Activated CD4-positive, alpha-beta T cell treated with anti-CD3 and anti-CD28 coated beads for 24 hours (primary cell): Measurements from ENCODE around the gene WDR1.

Source experiments
- DNase-seq, 2 donors: peaks; one replicate each; pipeline ENCODE4 v3.0.0-alpha.2; 2020; ENCODE audit warnings: low read depth in 2 of 2

WDR1 gene

DNA sequence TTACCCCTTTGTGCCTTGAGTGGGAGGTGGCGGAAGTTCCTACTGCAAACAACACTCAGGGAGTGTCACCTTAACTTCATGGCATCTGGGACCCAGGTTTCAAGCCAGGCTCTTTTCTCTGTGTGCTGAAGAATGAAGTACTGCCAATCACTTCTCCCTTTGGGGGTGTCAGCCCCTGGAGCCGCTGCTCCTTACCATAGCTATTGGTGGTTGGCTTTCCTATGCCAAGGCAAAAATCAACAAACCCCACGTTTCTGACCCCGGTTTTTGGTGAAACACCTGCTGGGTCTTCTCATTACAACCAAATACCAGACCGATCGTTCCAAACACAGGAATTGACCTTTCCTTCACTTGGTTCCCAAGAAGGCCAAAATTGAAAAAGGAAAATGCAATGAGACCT lies 75.6 kb downstream of the WDR1 start:
- no peak for DNase-seq

DNA sequence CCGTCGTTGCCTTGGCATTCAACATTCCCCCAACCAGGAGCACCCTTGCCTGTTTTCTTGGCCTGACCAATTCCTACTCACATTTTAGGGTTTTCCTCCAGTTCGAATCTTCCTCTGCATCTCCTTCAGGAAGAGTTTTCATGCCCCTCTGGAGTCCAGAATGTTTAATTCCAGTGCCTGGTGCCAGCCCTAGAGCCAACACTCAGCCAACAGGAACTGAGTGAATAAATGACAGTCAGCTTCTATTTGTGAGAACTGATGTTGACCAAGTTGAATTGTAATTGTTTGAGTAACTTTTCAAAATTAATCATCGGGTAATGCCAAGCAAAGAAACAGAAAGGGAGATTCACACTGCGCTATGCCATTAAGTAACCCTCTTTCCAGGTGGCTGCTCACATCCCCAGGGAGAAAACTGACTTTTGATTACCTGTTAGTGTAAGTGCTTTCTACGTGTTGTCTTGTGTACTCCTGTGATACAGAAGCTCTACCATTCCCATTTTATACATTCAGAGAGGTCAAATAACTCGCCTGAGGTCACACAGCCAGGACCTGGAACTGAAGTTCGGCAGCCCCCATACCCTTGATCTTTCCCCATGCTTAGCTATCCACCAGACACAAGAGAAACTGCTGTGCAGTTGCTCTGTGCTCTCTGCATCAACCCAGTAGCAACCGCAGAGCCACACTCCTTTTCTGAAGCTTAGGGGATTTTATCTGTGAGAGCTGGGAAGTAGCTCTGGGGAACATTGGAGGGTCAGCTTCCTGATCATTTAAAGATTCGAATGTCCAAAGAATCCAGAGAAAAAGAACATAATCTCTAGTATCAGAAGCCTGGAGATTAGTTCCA lies 76.3 kb downstream of the WDR1 start:
- DNase-seq: no peak

DNA sequence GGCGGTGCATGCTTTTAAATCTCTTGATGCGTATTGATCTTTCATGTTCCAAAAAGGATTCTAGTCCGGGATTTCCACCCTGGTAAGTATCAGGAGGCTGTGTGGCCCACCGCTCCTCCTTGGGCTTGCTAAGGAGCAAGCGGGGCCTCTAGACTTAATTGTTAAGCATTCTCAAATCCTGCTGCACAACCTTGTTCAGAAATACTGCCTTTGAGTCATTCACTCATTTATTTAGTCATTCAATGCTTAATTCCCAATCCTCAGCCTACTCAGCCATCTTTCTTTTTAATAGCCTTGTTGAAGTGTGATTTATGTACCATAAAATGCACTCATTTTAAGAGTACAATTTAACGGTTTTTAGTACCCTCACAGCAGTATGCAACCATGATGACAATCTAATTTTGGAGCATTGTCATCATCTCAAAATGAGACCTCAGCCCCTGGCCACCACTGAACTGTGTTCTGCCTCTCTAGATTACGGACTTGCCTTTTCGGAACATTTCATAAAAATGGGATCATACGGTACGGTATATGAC lies 79.7 kb downstream of the WDR1 start:
- DNase-seq: no peak

DNA sequence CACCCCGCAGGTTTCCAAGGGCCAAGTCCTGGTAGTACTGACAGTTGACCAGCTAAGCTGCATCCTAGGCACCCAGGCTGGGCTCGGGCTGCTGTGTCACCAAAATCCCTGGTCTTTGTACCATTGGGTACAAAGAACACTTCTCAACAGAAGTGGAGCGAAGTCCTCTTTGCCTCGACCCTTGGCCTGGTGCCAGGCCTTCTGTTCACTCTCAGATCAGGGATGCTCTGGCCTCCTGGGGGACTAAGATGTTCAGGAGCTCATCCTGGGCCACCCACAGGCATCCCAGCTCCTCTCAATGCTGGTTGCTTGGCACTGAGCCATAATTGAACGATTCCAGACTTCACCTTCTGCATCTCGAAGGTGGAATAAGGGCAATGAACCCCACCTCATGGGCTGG lies 81.5 kb downstream of the WDR1 start:
- DNase-seq: no peak

DNA sequence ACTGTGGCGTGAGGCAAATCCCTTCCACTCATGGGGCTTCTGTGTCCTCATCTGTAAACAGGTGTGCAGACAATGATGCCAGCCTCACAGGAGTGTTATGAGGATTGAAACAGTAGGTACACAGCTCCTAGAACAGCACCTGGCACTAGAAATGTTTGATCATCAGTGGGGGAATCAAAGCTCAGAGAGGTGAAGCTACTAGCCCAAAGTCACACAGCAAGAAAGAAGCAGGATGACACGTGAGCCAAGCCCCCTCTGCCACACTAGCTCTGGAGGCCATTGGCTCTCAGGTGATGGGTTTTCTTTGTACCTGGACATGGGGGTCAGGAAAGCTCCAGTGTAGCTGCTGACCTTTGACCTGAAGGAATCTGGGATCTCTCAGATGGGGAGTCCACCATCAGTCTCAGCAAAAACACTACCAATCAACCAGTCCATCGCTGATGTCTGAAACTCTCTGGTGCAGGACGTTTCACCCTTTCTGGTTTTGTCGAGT lies 81.9 kb downstream of the WDR1 start:
- no peak for DNase-seq

DNA sequence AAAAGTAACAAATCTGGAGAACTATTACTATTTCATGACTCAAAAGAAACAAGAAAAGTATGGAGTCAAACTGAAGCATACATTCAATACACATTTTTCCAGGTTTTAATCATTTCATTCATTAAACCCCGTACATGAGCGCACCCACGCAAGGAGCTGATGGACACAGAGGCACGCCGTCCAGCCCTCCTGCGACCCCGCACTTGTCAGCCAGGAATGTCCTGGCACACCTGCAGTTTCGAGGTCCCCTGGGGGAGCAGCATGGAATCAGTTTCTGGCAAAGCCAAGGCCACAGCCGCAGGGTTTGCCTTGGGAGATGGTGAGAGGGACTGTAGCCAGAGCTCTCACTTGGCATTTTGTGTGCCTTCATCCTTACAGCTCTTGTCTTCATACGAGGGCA lies 82.5 kb downstream of the WDR1 start:
- DNase-seq: no peak

DNA sequence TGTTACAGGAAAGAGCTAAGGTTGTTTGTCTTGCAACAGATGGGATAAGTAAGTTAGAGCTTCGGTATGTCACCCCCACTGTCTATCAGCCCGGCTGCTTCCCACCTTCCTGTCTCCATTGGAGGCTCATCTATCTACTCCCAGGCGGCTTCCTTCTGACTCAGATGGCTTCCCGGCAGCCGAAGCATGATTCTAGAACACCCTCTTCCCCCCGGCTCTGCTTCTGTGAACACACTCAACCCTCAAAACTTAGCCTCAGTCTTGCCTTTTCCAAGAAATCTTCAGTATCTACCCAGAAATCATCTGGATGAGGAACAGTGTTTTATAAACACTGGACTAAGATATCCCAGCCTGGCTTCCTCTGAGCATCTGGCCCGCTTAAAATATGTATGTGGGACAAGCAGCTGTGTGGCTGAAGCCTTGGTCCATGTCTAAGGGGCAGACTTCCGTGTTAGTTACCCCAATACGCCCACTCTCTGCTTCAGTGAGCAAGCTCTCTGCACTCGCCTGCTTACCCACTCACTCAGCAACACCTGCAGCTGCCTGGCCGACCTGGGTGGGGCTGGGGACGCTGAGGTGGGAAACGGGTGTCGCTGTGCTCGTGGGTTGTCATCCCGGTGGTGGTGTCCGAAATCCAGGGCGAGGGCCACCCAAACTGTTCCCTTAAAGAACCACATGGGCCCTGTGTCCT lies 83.3 kb downstream of the WDR1 start:
- no peak for DNase-seq

DNA sequence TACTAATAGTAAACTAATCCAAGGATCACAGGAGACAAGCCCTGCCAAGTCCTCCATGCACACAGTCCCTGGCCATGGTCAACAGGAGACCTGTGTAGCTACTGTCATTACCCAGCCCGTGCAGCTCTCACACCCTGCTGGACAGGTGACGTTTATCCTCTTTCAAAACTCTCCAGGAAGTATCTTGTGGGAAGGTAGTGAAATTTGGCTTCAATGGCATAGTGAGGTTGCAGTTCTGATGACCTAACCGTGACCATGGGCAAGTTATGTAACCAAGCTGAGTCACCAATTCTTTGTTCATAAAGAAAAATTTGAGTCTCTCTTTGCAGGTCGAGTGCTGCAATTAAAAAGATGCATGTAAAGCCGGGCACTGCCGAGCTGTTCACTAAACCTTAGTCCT lies 84.0 kb downstream of the WDR1 start:
- DNase-seq: no peak

DNA sequence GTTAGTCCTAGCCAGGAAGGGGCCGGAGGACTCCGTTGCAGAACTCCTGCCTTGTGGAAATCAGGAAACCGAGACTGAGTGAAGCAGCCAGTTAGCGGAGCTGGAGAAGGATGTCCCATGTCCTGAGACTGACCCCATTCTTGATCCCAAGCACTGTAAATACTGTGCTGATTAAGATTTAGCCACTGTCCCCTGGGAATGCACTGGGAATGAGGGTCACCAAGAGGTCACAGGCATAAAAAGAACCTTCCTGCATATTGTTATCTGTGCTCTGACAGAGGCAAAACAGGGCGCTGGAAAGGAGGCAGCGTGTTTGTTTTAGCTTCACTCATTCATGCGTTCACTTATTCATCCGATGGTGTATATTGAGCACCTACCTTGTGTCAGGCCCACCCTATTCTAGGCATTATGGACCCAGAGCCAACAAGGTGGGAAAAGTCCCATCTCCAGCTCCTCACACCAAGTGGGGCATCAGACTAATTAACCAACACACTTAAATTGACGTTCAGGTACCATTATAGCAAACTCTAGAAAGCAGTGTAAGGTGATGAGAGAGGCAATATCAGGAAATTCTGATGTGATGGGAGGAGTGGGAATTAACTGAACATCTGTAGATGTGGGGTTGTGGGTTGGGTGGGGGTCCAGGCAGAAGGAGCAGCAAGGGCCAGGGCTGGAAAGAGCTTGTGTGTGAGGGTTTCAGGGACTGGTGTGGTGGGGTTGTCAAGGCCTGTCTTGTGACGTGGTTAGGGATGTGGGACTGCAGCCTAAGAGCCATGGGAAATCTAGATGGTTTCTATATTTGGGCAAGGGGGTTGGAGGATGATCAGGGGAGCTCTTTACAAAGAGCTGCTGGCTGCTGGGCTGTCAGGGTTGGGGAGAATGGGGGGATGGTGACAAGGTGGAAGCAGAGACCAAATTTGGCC lies 84.7 kb downstream of the WDR1 start:
- DNase-seq: no peak

DNA sequence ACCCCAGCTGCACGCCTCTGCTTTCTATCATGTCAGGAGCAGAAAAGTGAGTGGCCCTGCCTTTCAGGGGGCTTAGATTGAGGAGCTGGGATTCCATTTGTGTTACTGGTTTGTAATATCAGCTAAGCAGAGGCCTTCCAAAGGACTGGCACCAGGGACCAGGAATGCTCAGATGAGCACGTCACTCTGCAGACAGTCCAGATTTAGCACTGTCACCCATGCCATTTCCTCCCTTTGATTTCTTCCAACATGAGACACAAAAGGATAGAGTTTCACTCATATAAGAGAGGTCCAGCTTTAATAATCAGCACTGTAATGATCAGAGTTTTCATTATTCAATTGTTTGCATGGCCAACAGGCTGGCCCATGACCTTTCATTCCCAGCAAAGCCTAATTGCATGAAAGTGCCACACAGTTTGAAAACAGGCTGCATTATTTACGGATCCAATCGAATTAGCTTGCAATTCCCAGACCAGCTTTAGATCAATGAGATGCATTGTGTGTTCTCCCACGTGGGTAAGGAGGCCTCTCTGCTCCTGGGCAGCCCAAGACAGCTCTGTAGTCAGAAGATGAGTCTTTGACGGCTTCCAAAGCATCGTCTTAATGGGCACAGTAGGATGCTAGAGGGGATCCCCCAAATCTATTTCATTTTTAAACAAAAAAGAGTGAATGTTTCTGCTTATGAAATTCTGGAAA lies 85.5 kb downstream of the WDR1 start:
- no peak for DNase-seq

DNA sequence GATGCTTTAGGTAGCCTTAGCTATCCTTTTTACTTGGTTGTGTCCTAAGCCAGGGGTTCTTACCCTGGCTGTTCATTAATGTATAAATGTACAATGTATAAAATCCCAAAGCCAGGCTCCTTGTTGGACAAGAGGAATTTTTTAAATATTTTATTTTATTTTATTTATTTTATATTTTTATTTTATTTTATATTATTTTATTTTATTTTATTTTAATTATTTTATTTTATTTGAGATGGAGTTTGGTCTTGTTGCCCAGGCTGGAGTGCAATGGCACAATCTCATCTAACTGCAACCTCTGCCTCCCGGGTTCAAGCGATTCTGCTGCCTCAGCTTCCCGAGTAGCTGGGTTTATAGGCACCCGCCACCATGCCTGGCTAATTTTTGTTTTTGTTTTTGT lies 87.2 kb downstream of the WDR1 start:
- DNase-seq: no peak

DNA sequence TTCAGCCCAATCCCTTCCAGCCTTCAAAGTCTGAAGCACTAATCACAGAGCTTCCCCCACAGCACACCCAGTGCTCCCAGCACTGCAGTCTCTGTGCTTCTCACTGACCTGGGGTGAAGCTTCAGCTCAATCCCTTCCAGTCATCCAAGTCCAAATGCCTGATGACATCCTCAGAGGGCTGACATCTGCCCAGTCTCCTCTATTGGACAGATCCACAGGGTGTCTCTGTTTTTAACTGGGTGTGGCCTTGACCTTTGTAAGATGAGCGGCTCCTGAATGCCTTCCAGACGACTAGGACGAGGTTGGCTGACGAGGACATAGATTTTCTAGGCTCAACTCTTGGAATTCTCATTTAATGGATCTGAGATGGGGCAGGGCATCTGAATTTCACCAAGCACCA lies 87.7 kb downstream of the WDR1 start:
- no peak for DNase-seq

DNA sequence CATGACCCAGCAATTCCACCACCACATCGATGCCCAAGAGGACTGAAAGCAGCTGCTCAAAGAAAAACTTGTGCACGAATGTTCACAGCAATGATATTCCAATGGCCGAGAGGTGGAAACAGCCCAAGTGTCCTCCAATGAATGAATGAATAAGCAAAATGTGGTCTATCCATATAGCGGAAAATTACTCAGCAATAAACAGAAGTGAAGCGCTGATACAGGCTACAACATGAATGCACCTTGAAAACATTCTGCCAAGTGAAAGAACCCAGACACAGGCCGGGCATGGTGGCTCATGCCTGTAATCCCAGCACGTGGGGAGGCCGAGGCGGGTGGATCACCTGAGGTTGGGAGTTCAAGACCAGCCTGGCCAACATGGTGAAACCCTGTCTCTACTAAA lies 90.1 kb downstream of the WDR1 start:
- DNase-seq: no peak

DNA sequence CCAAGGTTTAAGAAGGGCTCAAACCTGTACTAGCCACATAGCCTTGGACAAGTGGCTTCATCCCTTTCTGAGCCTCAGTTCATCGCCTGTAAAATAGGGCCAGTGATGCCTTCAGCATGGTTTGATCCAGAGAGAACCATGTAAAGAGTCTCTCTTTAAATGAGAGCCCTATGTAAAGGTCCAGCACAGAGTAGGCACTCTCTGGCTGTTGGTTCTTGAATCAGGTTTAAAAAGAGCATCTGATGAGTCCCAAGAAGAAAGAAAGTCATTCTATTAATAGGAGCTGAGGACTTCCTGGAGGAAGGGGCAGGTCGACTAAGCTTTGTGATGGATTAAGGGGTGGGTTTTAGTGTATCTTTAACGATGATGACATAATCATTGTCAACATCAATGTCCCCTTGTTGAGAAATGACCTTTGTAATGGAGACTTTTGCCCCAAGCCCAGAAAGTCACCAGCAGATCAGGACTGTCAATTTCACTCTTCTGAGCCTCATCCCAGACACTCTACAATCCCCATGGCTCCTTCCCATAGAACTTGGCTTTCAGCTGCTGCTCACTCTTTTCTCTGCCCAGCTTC lies 91.3 kb downstream of the WDR1 start:
- no peak for DNase-seq
